CD4-positive, CD25-positive, alpha-beta regulatory T cell (primary cell): ENCODE data around the gene TMEM151B. TPM values are rescaled to one million over a fixed set of nuclear protein-coding genes. Genes with fewer than 3 reads are reported as not detected.
"Not testable (repeated sequence)": the region's sequence is repeated elsewhere in the genome, so short reads cannot be mapped to it uniquely, and the experiment has no call there.

Experiments
- ATAC-seq, 2 donors: fragments of 150-1000 bp; cut with Tn5 transposase; one replicate each; pipeline ENCODE4 v1.10.0; 2021; ENCODE audit warnings: low read depth in 2 of 2, moderate number of reproducible peaks in 2 of 2, moderate library complexity in 1 of 2
- DNase-seq, 3 donors: peaks; one replicate each; pipeline versions ENCODE4 v3.0.0 to v3.0.0-alpha.2; 2012 to 2022; ENCODE audit warnings: mixed read lengths in 1 of 3
- H3K27ac ChIP-seq: one replicate; pipeline ENCODE4 v1.7.0; 2013; ENCODE audit warnings: mild to moderate bottlenecking, low read length; ENCODE audit not compliant: insufficient read depth, poor library complexity, severe bottlenecking
- H3K27me3 ChIP-seq: one replicate; pipeline ENCODE4 v1.7.0; 2013; ENCODE audit warnings: low read length; ENCODE audit not compliant: control insufficient read depth, insufficient read depth
- H3K36me3 ChIP-seq: one replicate; pipeline ENCODE4 v1.7.0; 2013; ENCODE audit warnings: mild to moderate bottlenecking, low read length, moderate library complexity; ENCODE audit not compliant: control insufficient read depth, insufficient read depth
- H3K4me1 ChIP-seq: 2 replicates; pipeline ENCODE4 v1.7.0; 2013; ENCODE audit warnings: mild to moderate bottlenecking, low read length; ENCODE audit not compliant: insufficient read depth, control insufficient read depth, poor library complexity, severe bottlenecking
- H3K4me3 ChIP-seq: one replicate; pipeline ENCODE4 v1.7.0; 2013; ENCODE audit warnings: low read depth, mild to moderate bottlenecking, low read length, moderate library complexity
- H3K9me3 ChIP-seq, 2 experiments: 1 replicate in 1 of 2; 2 replicates in 1 of 2; pipeline ENCODE4 v1.7.0; 2013; ENCODE audit warnings: low read length in 2 of 2, mild to moderate bottlenecking in 1 of 2, moderate library complexity in 1 of 2; ENCODE audit not compliant: control insufficient read depth in 2 of 2
- H3K27ac Mint-ChIP-seq, 3 donors: one replicate each; pipeline ENCODE4 v1.8.0; 2020 to 2022; ENCODE audit warnings: mild to moderate bottlenecking in 3 of 3, mixed read lengths in 3 of 3, moderate library complexity in 2 of 3
- H3K27me3 Mint-ChIP-seq: one replicate; pipeline ENCODE4 v1.8.0; 2022; ENCODE audit warnings: mild to moderate bottlenecking, mixed read lengths
- H3K36me3 Mint-ChIP-seq: one replicate; pipeline ENCODE4 v1.8.0; 2020; ENCODE audit warnings: mixed read lengths
- H3K4me1 Mint-ChIP-seq, 4 donors: one replicate each; pipeline ENCODE4 v1.8.0; 2020 to 2022; ENCODE audit warnings: mixed read lengths in 4 of 4, mild to moderate bottlenecking in 1 of 4
- H3K4me3 Mint-ChIP-seq, 4 donors: one replicate each; pipeline ENCODE4 v1.8.0; 2020 to 2022; ENCODE audit warnings: mild to moderate bottlenecking in 4 of 4, mixed read lengths in 4 of 4, moderate library complexity in 3 of 4
- H3K9me3 Mint-ChIP-seq, 7 donors: one replicate each; pipeline ENCODE4 v1.8.0; 2020 to 2022; ENCODE audit warnings: mixed read lengths in 7 of 7, mild to moderate bottlenecking in 3 of 7, moderate library complexity in 2 of 7
- polyA plus RNA-seq, 4 donors: library from polyadenylated mRNA; unstranded; fragments of 300-500 nt; fragmentation: Illumina TruSeq; gene quantifications; one replicate each; pipeline ENCODE4 v1.2.3, GENCODE V29; 2021
- total RNA-seq: library from RNA; stranded (reverse); gene quantifications from one replicate; pipeline ENCODE4 v1.2.3, GENCODE V29; 2022

The TMEM151B gene
- total and polyA plus RNA-seq, 5 donors from 2014 or later: not detected

GRCh38 chr6:44312901-44313788, 42.9 kb downstream of the TMEM151B start, which contains the start of gene AARS2:
Gene AARS2, minus strand, starts transcription at chr6:44313347. Its CDS starts 24 bp downstream, at chr6:44313323.
- H3K4me3 Mint-ChIP-seq: peak within 1 kb of the TSS; percentile 96 to 99 (median 98)
- peaks cover 0 to 31% (median 16%) of the 10 kb centered on the region in 4 donors for H3K4me1 Mint-ChIP-seq
- ATAC-seq (peak; percentile 95 to 97), DNase-seq (peak; percentile 81 to 90 (median 88))
- H3K9me3 ChIP-seq: no peaks in the 10 kb centered on the region
- peaks cover 19% of the 10 kb centered on the region for H3K36me3 Mint-ChIP-seq
- no peaks in the 10 kb centered on the region for H3K9me3 Mint-ChIP-seq
- peaks cover 25% of the 10 kb centered on the region for H3K36me3 ChIP-seq
- H3K27me3 Mint-ChIP-seq: peaks cover 21% of the 10 kb centered on the region
- peak within 1 kb of the TSS; percentile 89 for H3K4me3 ChIP-seq
- H3K27ac ChIP-seq: peak within 1 kb of the TSS; percentile 84
- peaks cover 11% of the 10 kb centered on the region for H3K4me1 ChIP-seq
- H3K27ac Mint-ChIP-seq: peak within 1 kb of the TSS; percentile 92 to 98 (median 95)
- peaks cover 3% of the 10 kb centered on the region for H3K27me3 ChIP-seq

- H3K4me3 ChIP-seq, H3K9me3 ChIP-seq, H3K27ac Mint-ChIP-seq, H3K27ac ChIP-seq, DNase-seq, H3K9me3 Mint-ChIP-seq, ATAC-seq, H3K36me3 Mint-ChIP-seq: not testable (repeated sequence)
- H3K4me3 Mint-ChIP-seq: peak overlapping the region in 2 of 4 donors; percentile 59 to 85
- H3K4me1 Mint-ChIP-seq: peaks cover 0 to 29% (median 15%) of the 10 kb centered on the region in 4 donors
- Histone ChIP-seq H3K36me3 (peaks cover 17% of the 10 kb centered on the region), H3K4me1 (peaks cover 11% of the 10 kb centered on the region), H3K27me3 (peaks cover 17% of the 10 kb centered on the region)
- peaks cover 36% of the 10 kb centered on the region for H3K27me3 Mint-ChIP-seq
These were observed 44.4 kb downstream of the TMEM151B start for GRCh38 chr6:44314657-44315056.

DNA sequence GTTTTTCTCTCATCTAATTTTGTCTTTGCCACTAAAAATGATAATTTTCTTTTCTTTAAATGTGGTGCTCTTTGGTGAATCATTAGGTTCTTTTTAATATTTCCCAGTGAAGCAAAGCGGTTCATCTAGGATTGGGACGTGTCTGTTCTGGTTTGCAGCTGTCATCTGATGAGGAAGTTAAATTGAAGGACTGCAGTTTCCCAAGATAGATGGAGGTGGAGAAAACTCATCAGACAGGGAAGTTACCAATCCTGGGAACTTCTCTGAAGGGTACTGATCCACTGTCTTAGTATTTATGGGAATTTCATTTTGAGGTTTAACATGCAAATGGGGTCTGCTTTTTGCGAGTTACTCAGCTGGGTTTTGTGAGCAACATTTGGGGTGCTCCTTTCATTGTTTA, 45.3 kb downstream of the TMEM151B start:
- Histone ChIP-seq H3K4me3 (no peak overlapping the region), H3K27me3 (peaks cover 22% of the 10 kb centered on the region), H3K27ac (no peak overlapping the region), H3K4me1 (peaks cover 11% of the 10 kb centered on the region), H3K36me3 (peaks cover 8% of the 10 kb centered on the region), H3K9me3 (no peaks in the 10 kb centered on the region)
- no peak for DNase-seq
- Mint-ChIP-seq H3K36me3 (no peaks in the 10 kb centered on the region), H3K9me3 (peaks cover 0 to 3% (median 0%) of the 10 kb centered on the region in 7 donors), H3K4me3 (peak overlapping the region in 1 of 4 donors; percentile 85), H3K4me1 (peaks cover 0 to 24% (median 12%) of the 10 kb centered on the region in 4 donors), H3K27me3 (peaks cover 45% of the 10 kb centered on the region), H3K27ac (no peak overlapping the region)
- ATAC-seq: no peak

- peaks cover 22% of the 10 kb centered on the region for H3K27me3 ChIP-seq
- H3K4me3 ChIP-seq: no peak overlapping the region
- Mint-ChIP-seq H3K36me3 (no peaks in the 10 kb centered on the region), H3K9me3 (peaks cover 0 to 3% (median 0%) of the 10 kb centered on the region in 7 donors), H3K27ac (no peak overlapping the region), H3K4me3 (peak overlapping the region in 1 of 4 donors; percentile 52), H3K4me1 (peaks cover 0 to 22% (median 12%) of the 10 kb centered on the region in 4 donors), H3K27me3 (peaks cover 49% of the 10 kb centered on the region)
- H3K36me3 ChIP-seq: peaks cover 4% of the 10 kb centered on the region
- H3K9me3 ChIP-seq: no peaks in the 10 kb centered on the region
- DNase-seq (no peak), ATAC-seq (no peak)
- no peak overlapping the region for H3K27ac ChIP-seq
- peaks cover 11% of the 10 kb centered on the region for H3K4me1 ChIP-seq
These were observed 45.7 kb downstream of the TMEM151B start for GRCh38 chr6:44315951-44316350.

GRCh38 chr6:44316481-44316880, 46.2 kb downstream of the TMEM151B start:
- peaks cover 52% of the 10 kb centered on the region for H3K27me3 Mint-ChIP-seq
- H3K9me3 Mint-ChIP-seq: peaks cover 0 to 3% (median 0%) of the 10 kb centered on the region in 7 donors
- no peak for ATAC-seq

DNA sequence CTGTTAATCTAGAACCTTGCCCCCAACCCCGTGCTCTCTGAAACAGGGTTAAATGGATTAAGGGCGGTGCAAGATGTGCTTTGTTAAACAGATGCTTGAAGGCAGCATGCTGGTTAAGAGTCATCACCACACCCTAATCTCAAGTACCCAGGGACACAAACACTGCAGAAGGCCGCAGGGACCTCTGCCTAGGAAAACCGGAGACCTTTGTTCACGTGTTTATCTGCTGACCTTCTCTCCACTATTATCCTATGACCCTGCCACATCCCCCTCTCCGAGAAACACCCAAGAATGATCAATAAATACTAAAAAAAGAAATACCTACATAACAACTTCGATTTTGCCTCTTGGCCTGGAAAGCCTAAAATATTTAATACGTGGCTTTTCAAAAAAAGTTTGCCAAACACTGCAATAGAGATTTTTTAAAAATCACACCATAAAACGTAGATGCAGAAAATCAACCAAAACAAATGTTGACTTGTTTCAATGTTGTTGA, 46.9 kb downstream of the TMEM151B start:
- H3K36me3 Mint-ChIP-seq, H3K4me3 Mint-ChIP-seq, DNase-seq, H3K27ac ChIP-seq, H3K4me1 ChIP-seq, H3K4me3 ChIP-seq, H3K9me3 Mint-ChIP-seq, H3K9me3 ChIP-seq, H3K36me3 ChIP-seq, ATAC-seq, H3K27ac Mint-ChIP-seq: not testable (repeated sequence)
- H3K27me3 ChIP-seq: peaks cover 22% of the 10 kb centered on the region
- Mint-ChIP-seq H3K4me1 (peaks cover 0 to 13% (median 8%) of the 10 kb centered on the region in 4 donors), H3K27me3 (peaks cover 52% of the 10 kb centered on the region)

More at GRCh38 chr6:44316481-44316880, 46.2 kb downstream of the TMEM151B start:
- H3K27ac Mint-ChIP-seq: no peak overlapping the region
- DNase-seq: no peak
- peaks cover 0 to 20% (median 12%) of the 10 kb centered on the region in 4 donors for H3K4me1 Mint-ChIP-seq
- no peaks in the 10 kb centered on the region for H3K36me3 Mint-ChIP-seq
- Histone ChIP-seq H3K9me3 (no peaks in the 10 kb centered on the region), H3K36me3 (no peaks in the 10 kb centered on the region), H3K27ac (no peak overlapping the region), H3K27me3 (peaks cover 22% of the 10 kb centered on the region), H3K4me1 (peaks cover 11% of the 10 kb centered on the region), H3K4me3 (no peak overlapping the region)
- H3K4me3 Mint-ChIP-seq: peak overlapping the region in 1 of 4 donors; percentile 52

DNA sequence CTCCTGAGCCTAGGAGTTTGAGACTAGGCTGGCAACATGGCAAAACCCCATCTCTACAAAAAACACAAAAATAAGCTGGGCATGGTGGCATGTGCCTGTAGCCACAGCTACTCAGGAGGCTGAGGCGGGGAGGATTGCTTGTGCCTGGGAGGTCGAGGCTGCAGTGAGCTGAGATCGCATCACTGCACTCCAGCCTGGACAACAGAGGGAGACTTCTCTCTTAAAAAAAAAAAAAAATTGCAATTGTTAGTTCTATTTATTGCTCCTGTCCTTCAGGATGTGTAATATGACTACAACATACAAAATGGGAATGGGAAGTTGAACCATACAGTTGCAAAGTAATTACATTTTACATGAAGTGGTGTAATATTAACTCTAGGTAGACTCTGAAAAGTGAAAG, 51.0 kb downstream of the TMEM151B start:
- Histone ChIP-seq H3K27me3 (peaks cover 22% of the 10 kb centered on the region), H3K4me3 (no peak overlapping the region), H3K27ac (no peak overlapping the region), H3K9me3 (no peaks in the 10 kb centered on the region), H3K4me1 (no peaks in the 10 kb centered on the region), H3K36me3 (no peaks in the 10 kb centered on the region)
- no peaks in the 10 kb centered on the region for H3K4me1 Mint-ChIP-seq
- no peaks in the 10 kb centered on the region for H3K36me3 Mint-ChIP-seq
- H3K27me3 Mint-ChIP-seq: peaks cover 58% of the 10 kb centered on the region
- H3K4me3 Mint-ChIP-seq: no peak overlapping the region
- ATAC-seq (no peak), DNase-seq (no peak)
- H3K27ac Mint-ChIP-seq: no peak overlapping the region
- H3K9me3 Mint-ChIP-seq: peaks cover 0 to 3% (median 0%) of the 10 kb centered on the region in 7 donors
